ENCODE results near the gene UNKL.

Gene UNKL

DNA sequence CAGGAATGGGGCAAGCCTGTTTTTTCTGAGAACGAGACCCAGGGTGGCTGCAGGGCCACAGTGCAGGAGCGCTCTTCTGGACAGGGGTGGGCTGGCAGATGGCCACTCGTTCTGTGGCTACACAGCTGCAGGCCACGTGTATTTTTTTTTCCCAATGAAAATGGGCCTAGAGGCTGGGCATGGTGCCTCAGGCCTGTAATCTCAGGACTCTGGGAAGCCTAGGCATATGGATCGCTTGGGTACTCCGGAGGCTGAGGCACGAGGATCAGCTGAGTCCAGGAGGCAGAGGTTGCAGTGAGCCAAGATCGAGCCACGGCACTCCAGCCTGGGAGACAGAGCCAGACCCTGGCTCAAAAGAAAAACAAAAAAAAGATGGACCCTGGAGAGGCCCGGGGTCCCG, 6.8 kb downstream of the UNKL start:
- Histone ChIP-seq H3K9me3 (ENCODE audit: control insufficient read depth, low read length) (no peaks in the 10 kb centered on the region), H3K4me1 (ENCODE audit: control insufficient read depth, insufficient read depth, low read length, poor library complexity, severe bottlenecking) (peaks cover 10% of the 10 kb centered on the region), H3K36me3 (ENCODE audit: control insufficient read depth, insufficient read depth, low read length) (peaks cover 20% of the 10 kb centered on the region), H3K4me3 (ENCODE audit: insufficient read depth, low read depth, low read length, poor library complexity, severe bottlenecking) (no peak overlapping the region), H3K27ac (ENCODE audit: insufficient read depth, low read length, poor library complexity, severe bottlenecking) (no peak overlapping the region), H3K27me3 (replicated peaks; ENCODE audit: control insufficient read depth, insufficient read depth, low read length, poor library complexity, severe bottlenecking) (no peaks in the 10 kb centered on the region)
- no peak for DNase-seq

DNA sequence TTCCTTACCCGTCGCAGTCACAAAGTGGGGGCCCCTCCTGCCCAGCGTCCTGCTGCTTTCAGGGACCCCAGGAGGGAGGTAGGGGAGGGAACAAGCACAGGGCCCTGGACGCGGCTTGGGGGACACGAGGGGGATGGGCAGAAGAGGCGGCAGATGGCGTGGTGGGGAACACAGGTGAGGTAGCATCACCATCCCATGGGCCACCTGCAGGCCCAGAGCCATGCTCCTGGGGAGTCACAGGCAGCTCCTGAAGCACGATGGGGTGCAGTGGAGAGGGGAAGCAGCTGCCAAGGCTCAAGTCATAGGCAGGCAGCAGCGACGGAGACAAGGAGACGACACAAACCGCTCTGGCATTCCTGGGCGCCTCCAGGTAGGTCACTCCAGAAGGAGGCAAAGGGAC, 10.8 kb downstream of the UNKL start:
- DNase-seq: no peak
- Histone ChIP-seq H3K27ac (ENCODE audit: insufficient read depth, low read length, poor library complexity, severe bottlenecking) (no peak overlapping the region), H3K36me3 (ENCODE audit: control insufficient read depth, insufficient read depth, low read length) (peaks cover 39% of the 10 kb centered on the region), H3K27me3 (replicated peaks; ENCODE audit: control insufficient read depth, insufficient read depth, low read length, poor library complexity, severe bottlenecking) (no peaks in the 10 kb centered on the region), H3K4me1 (ENCODE audit: control insufficient read depth, insufficient read depth, low read length, poor library complexity, severe bottlenecking) (peaks cover 10% of the 10 kb centered on the region), H3K4me3 (ENCODE audit: insufficient read depth, low read depth, low read length, poor library complexity, severe bottlenecking) (no peak overlapping the region), H3K9me3 (ENCODE audit: control insufficient read depth, low read length) (no peaks in the 10 kb centered on the region)

DNA sequence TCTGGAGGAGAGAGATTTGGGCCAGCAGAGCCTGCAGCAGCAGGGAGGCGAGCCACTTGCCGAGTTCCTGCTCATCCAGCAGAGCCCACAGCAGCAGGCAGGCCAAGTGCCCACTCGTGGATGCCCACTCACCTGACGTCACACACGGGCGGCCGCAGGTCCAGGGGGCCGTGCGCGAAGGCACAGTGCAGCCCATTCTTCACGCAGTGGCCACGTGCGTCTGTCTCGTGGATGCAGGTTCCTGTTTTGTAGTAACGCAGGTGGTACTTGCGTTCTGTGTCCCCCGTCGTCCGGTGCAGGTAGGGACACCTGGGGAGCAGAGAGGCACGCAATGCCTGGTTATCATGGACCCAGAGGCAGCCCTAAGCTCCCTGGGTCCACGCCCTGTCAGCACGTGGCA, 11.5 kb downstream of the UNKL start:
- no peak for DNase-seq
- H3K36me3 ChIP-seq (ENCODE audit: control insufficient read depth, insufficient read depth, low read length): peaks cover 46% of the 10 kb centered on the region
- H3K27me3 ChIP-seq (replicated peaks; ENCODE audit: control insufficient read depth, insufficient read depth, low read length, poor library complexity, severe bottlenecking): no peaks in the 10 kb centered on the region
- H3K4me1 ChIP-seq (ENCODE audit: control insufficient read depth, insufficient read depth, low read length, poor library complexity, severe bottlenecking): peaks cover 4% of the 10 kb centered on the region
- H3K27ac ChIP-seq (ENCODE audit: insufficient read depth, low read length, poor library complexity, severe bottlenecking): no peak overlapping the region
- H3K9me3 ChIP-seq (ENCODE audit: control insufficient read depth, low read length): no peaks in the 10 kb centered on the region
- no peak overlapping the region for H3K4me3 ChIP-seq (ENCODE audit: insufficient read depth, low read depth, low read length, poor library complexity, severe bottlenecking)

DNA sequence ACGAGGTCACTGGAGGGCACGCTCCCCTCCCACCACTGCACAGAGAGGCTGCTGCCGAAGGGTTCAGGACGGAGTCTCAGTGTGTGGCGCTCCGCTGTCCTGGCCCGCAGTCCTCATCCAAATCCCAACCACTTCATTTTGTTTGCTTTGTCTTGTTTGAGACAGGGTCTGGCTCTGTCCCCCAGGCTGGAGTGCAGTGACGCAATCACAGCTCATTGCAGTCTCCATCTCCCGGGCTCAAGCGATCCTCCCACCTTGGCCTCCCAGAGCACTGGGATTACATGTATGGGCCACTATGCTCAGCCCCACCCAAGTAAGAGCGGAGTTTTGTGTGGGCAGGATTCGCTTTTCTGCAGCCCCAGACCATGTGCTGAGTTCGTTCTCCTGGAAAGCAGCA, 12.7 kb downstream of the UNKL start:
- H3K4me1 ChIP-seq (ENCODE audit: control insufficient read depth, insufficient read depth, low read length, poor library complexity, severe bottlenecking): no peaks in the 10 kb centered on the region
- H3K36me3 ChIP-seq (ENCODE audit: control insufficient read depth, insufficient read depth, low read length): peaks cover 48% of the 10 kb centered on the region
- no peak for DNase-seq
- no peaks in the 10 kb centered on the region for H3K27me3 ChIP-seq (replicated peaks; ENCODE audit: control insufficient read depth, insufficient read depth, low read length, poor library complexity, severe bottlenecking)
- no peak overlapping the region for H3K4me3 ChIP-seq (ENCODE audit: insufficient read depth, low read depth, low read length, poor library complexity, severe bottlenecking)
- H3K9me3 ChIP-seq (ENCODE audit: control insufficient read depth, low read length): no peaks in the 10 kb centered on the region
- no peak overlapping the region for H3K27ac ChIP-seq (ENCODE audit: insufficient read depth, low read length, poor library complexity, severe bottlenecking)

DNA sequence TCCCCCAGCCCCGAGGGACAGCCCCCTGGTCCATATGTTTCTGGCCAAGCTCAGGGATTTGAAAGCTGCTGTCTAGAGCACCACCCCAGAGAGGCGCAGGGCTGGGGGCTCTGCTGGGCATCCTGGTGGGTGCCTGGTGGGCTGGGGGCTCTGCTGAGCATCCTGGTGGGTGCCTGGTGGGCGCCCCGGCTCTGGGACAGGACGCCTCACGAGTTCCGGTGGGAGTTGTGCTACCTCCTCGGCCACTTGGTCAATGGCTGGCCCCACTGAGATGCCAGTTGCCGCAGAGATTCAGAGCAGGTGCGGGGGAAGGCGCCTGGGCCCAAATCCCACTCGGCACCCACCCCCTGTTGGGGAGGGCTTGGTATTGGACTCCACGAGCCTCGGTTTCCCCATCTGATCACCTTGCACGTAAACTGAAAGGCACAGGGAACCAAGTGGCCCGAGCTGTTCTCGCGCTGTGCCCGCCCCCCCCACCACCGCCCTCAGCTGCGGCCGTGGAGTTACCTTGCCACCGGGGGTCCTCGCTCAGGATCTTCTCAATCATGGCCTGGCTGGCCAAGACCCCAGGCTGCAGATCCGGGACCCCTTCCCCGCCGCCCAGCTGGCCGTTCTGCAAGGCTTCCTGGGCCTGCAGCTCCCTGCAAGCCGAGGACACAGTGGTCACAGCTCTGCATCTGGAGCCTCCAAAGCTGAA, 13.3 kb downstream of the UNKL start:
- no peak for DNase-seq
- no peak overlapping the region for H3K4me3 ChIP-seq (ENCODE audit: insufficient read depth, low read depth, low read length, poor library complexity, severe bottlenecking)
- H3K27ac ChIP-seq (ENCODE audit: insufficient read depth, low read length, poor library complexity, severe bottlenecking): no peak overlapping the region
- H3K36me3 ChIP-seq (ENCODE audit: control insufficient read depth, insufficient read depth, low read length): peaks cover 49% of the 10 kb centered on the region
- no peaks in the 10 kb centered on the region for H3K27me3 ChIP-seq (replicated peaks; ENCODE audit: control insufficient read depth, insufficient read depth, low read length, poor library complexity, severe bottlenecking)
- no peaks in the 10 kb centered on the region for H3K4me1 ChIP-seq (ENCODE audit: control insufficient read depth, insufficient read depth, low read length, poor library complexity, severe bottlenecking)
- H3K9me3 ChIP-seq (ENCODE audit: control insufficient read depth, low read length): no peaks in the 10 kb centered on the region

DNA sequence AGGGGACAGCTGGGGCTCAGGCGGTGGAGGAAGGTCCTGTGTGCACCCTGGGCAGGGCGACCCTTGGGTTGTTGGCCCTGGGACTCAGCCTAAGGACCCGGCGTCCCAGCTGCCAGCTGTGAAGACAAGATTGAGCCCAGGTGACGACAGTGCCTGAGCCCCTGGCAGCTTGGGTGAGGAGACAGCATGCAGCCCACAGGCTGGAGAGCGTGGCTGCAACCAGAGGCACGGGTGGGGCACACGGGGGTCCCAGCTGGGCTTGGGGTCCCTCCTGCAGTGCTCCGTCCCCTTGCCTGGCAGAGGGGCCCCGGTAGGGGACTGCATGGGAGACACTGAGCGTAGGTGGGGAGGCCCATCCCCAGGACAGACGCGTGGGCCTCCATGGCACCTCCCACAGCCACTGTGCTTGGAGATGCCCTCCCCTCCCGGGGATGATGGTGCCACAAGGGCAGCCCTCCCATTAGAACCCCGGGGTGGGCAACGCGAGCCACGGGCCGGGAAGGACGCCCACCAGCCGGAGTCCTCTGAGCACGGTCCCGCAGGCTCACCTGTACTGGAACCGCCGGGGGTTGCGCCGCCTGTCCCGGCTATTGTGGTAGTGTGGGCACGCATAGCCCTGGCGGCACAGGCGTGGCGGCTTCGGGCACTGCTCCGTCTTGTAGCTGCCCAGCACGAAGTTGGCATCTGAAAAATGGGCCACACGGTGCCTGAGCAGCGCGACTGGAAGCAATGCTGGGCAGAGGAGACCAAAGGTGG, 15.5 kb downstream of the UNKL start:
- DNase-seq: no peak
- Histone ChIP-seq H3K4me3 (ENCODE audit: insufficient read depth, low read depth, low read length, poor library complexity, severe bottlenecking) (no peak overlapping the region), H3K36me3 (ENCODE audit: control insufficient read depth, insufficient read depth, low read length) (peaks cover 53% of the 10 kb centered on the region), H3K9me3 (ENCODE audit: control insufficient read depth, low read length) (no peaks in the 10 kb centered on the region), H3K27ac (ENCODE audit: insufficient read depth, low read length, poor library complexity, severe bottlenecking) (no peak overlapping the region), H3K4me1 (ENCODE audit: control insufficient read depth, insufficient read depth, low read length, poor library complexity, severe bottlenecking) (no peaks in the 10 kb centered on the region), H3K27me3 (replicated peaks; ENCODE audit: control insufficient read depth, insufficient read depth, low read length, poor library complexity, severe bottlenecking) (no peaks in the 10 kb centered on the region)

DNA sequence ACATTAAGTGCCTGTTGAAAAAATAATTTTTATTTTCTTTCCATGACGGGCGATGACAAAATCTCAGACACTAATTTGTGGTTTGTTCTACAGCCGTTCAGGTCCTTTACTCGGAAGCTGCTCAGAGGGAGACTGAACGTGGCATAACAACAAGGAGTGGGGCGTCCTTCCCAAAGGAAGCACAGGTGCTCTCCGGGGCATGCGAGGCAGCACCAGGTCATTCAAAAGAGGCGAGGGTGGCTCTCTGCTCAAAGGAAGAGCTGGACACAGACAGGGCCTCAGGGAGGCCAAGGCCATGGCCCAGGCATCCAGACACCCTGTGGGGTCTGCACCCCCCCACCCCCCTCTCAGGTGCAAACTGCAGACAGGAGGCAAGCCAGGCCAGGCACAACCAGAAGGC, 16.2 kb downstream of the UNKL start:
- no peaks in the 10 kb centered on the region for H3K27me3 ChIP-seq (replicated peaks; ENCODE audit: control insufficient read depth, insufficient read depth, low read length, poor library complexity, severe bottlenecking)
- peaks cover 56% of the 10 kb centered on the region for H3K36me3 ChIP-seq (ENCODE audit: control insufficient read depth, insufficient read depth, low read length)
- no peak overlapping the region for H3K4me3 ChIP-seq (ENCODE audit: insufficient read depth, low read depth, low read length, poor library complexity, severe bottlenecking)
- H3K27ac ChIP-seq (ENCODE audit: insufficient read depth, low read length, poor library complexity, severe bottlenecking): no peak overlapping the region
- H3K9me3 ChIP-seq (ENCODE audit: control insufficient read depth, low read length): no peaks in the 10 kb centered on the region
- no peak for DNase-seq
- H3K4me1 ChIP-seq (ENCODE audit: control insufficient read depth, insufficient read depth, low read length, poor library complexity, severe bottlenecking): no peaks in the 10 kb centered on the region

DNA sequence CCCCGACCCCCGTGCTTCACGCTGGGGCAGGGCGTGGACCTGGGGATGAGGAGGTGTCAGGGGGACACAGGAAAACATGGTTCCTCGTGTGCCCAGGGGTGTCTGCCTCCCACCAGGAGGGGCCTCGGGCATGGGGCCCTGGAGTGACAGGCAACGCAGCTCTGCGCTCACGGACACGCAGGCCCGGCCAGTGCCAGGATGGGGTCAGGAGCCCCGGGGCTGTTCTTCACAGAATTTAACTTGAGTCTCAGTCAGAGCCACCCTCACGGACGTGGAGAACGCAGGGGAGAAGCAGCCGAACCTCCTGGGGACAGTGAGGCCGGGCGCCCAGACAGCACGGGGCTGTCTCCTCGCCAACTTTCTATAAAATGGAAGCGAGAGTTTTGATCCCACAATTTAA, 16.7 kb downstream of the UNKL start:
- no peak for DNase-seq
- no peaks in the 10 kb centered on the region for H3K4me1 ChIP-seq (ENCODE audit: control insufficient read depth, insufficient read depth, low read length, poor library complexity, severe bottlenecking)
- H3K4me3 ChIP-seq (ENCODE audit: insufficient read depth, low read depth, low read length, poor library complexity, severe bottlenecking): no peak overlapping the region
- H3K36me3 ChIP-seq (ENCODE audit: control insufficient read depth, insufficient read depth, low read length): peaks cover 60% of the 10 kb centered on the region
- no peak overlapping the region for H3K27ac ChIP-seq (ENCODE audit: insufficient read depth, low read length, poor library complexity, severe bottlenecking)
- no peaks in the 10 kb centered on the region for H3K27me3 ChIP-seq (replicated peaks; ENCODE audit: control insufficient read depth, insufficient read depth, low read length, poor library complexity, severe bottlenecking)
- no peaks in the 10 kb centered on the region for H3K9me3 ChIP-seq (ENCODE audit: control insufficient read depth, low read length)

DNA sequence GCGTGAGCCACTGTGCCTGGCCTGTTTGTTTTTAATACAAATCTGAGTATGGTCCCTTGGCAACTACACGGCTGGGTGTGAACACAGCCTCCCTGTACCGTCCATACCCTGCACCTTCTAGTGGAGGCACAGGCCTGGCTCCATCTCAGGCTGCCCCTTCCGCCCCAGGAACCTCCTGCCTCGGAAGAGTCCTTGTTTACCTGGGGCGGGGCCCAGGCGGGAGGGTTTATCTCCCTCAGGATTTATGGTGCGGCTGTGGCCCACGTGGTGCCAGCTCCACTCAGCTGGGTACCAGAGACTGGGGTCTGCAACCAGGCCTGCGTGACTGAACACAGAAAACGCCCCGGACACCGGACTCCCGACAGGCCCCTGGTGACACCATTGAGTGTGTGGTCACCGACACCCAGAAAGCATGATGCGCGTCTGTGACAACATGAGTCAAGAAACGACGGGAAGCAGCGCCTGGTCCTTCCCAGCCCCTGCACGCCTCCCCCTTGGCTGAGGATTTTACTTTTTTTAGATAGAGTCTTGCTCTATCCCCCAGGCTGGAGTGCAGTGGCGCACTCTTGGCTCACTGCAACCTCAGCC, 19.0 kb downstream of the UNKL start:
- no peaks in the 10 kb centered on the region for H3K4me1 ChIP-seq (ENCODE audit: control insufficient read depth, insufficient read depth, low read length, poor library complexity, severe bottlenecking)
- no peak overlapping the region for H3K4me3 ChIP-seq (ENCODE audit: insufficient read depth, low read depth, low read length, poor library complexity, severe bottlenecking)
- no peak for DNase-seq
- peaks cover 57% of the 10 kb centered on the region for H3K36me3 ChIP-seq (ENCODE audit: control insufficient read depth, insufficient read depth, low read length)
- no peak overlapping the region for H3K27ac ChIP-seq (ENCODE audit: insufficient read depth, low read length, poor library complexity, severe bottlenecking)
- H3K27me3 ChIP-seq (replicated peaks; ENCODE audit: control insufficient read depth, insufficient read depth, low read length, poor library complexity, severe bottlenecking): no peaks in the 10 kb centered on the region
- no peaks in the 10 kb centered on the region for H3K9me3 ChIP-seq (ENCODE audit: control insufficient read depth, low read length)

DNA sequence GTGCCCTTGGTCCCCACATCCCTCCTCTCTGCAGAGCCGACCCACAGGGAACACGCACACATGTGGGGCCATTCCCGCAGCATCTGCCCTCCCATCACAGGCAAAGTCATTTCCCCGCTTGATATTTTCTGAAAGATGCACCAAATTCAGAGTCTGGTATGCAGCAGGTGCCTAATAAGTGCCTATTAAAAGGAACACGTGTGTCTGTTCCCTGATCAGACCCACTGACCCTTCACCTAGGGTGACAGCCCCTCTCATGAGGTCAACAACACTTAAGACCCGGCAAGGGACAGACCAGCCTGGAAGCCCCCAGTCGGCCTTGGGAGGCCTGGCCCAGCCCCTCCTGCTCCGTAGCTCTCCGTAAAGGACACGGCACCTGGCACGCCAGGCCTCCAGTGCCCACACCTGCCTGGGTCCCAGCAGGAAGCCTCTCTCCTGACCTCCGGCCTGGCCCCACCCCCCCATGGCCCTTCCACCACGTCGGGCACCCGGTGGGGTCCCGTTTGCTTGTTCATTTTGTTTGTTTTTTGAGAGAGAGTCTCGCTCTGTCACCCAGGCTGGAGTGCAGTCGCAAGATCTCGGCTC, 20.0 kb downstream of the UNKL start:
- Histone ChIP-seq H3K9me3 (ENCODE audit: control insufficient read depth, low read length) (no peaks in the 10 kb centered on the region), H3K36me3 (ENCODE audit: control insufficient read depth, insufficient read depth, low read length) (peaks cover 60% of the 10 kb centered on the region), H3K27ac (ENCODE audit: insufficient read depth, low read length, poor library complexity, severe bottlenecking) (no peak overlapping the region), H3K27me3 (replicated peaks; ENCODE audit: control insufficient read depth, insufficient read depth, low read length, poor library complexity, severe bottlenecking) (no peaks in the 10 kb centered on the region), H3K4me1 (ENCODE audit: control insufficient read depth, insufficient read depth, low read length, poor library complexity, severe bottlenecking) (no peaks in the 10 kb centered on the region), H3K4me3 (ENCODE audit: insufficient read depth, low read depth, low read length, poor library complexity, severe bottlenecking) (no peak overlapping the region)
- DNase-seq: no peak

Measured in effector memory CD4-positive, alpha-beta T cell (primary cell).